Endodermal cell (in vitro differentiated cells): Measurements from ENCODE around the gene ZBTB16. TPM values are rescaled to one million over a fixed set of nuclear protein-coding genes. Genes with fewer than 3 reads are reported as not detected.

Experiments
- DNase-seq: peaks from one replicate; pipeline ENCODE4 v3.0.0-alpha.2; 2017
- H3K27ac ChIP-seq: 2 replicates; pipeline ENCODE4 v1.5.1; 2013; ENCODE audit warnings: mild to moderate bottlenecking, low read depth, low read length, moderate library complexity
- H3K27me3 ChIP-seq: 2 replicates; pipeline ENCODE4 v1.6.1; 2013; ENCODE audit warnings: mild to moderate bottlenecking, low read length, moderate library complexity; ENCODE audit not compliant: insufficient read depth, control insufficient read depth, poor library complexity, severe bottlenecking
- H3K36me3 ChIP-seq: 2 replicates; pipeline ENCODE4 v1.7.0; 2013; ENCODE audit warnings: mild to moderate bottlenecking, low read length, moderate library complexity; ENCODE audit not compliant: control insufficient read depth, insufficient read depth
- H3K4me1 ChIP-seq: one replicate; pipeline ENCODE4 v1.7.0; 2013; ENCODE audit warnings: low read length; ENCODE audit not compliant: control insufficient read depth, insufficient read depth
- H3K4me3 ChIP-seq: 2 replicates; pipeline ENCODE4 v1.5.1; 2013; ENCODE audit warnings: mild to moderate bottlenecking, low read length, moderate library complexity
- H3K9ac ChIP-seq: 2 replicates; pipeline ENCODE4 v1.6.1; 2013; ENCODE audit warnings: mild to moderate bottlenecking, low read length, moderate library complexity; ENCODE audit not compliant: poor library complexity, severe bottlenecking; ENCODE audit errors: extremely low read depth
- H3K9me3 ChIP-seq: 2 replicates; pipeline ENCODE4 v1.6.1; 2013; ENCODE audit warnings: mild to moderate bottlenecking, low read length, moderate library complexity; ENCODE audit not compliant: control insufficient read depth
- H3K27ac Mint-ChIP-seq: 2 replicates; pipeline ENCODE4 v1.8.0; 2020; ENCODE audit warnings: mixed read lengths
- H3K27me3 Mint-ChIP-seq: 2 replicates; pipeline ENCODE4 v1.8.0; 2021; ENCODE audit warnings: mild to moderate bottlenecking, mixed read lengths; ENCODE audit not compliant: insufficient read depth
- H3K36me3 Mint-ChIP-seq: 2 replicates; pipeline ENCODE4 v1.8.0; 2020; ENCODE audit warnings: low read depth, mixed read lengths
- H3K4me1 Mint-ChIP-seq: 2 replicates; pipeline ENCODE4 v1.8.0; 2020; ENCODE audit warnings: mixed read lengths
- H3K4me3 Mint-ChIP-seq: 2 replicates; pipeline ENCODE4 v1.8.0; 2020; ENCODE audit warnings: mild to moderate bottlenecking, moderate library complexity, mixed read lengths
- H3K9me3 Mint-ChIP-seq: 2 replicates; pipeline ENCODE4 v1.8.0; 2020; ENCODE audit warnings: mild to moderate bottlenecking, mixed read lengths
- CTCF ChIP-seq: fragments of 200-600 bp; sonication (generic); conservative IDR thresholded peaks from 2 replicates; pipeline ENCODE4 v1.5.0; 2021; ENCODE audit warnings: antibody characterized with exemption, mild to moderate bottlenecking
- WGBS, 2 experiments: methylation state at CpG; one replicate each; pipeline versions ENCODE4 v1.1.5 to v1.1.7; 2013; ENCODE audit warnings: missing lambda C conversion rate in 2 of 2, mixed read lengths in 1 of 2; ENCODE audit not compliant: insufficient coverage in 1 of 2, insufficient read length in 1 of 2; 5-methylcytosine and 5-hydroxymethylcytosine counted together
- total RNA-seq, 2 donors: library from RNA; stranded (reverse); fragmentation: NEBNext Ultra II Directional in 1 of 2; extraction: Animal tissue kit (Norgen Biotek cat#: 25700) in 1 of 2; gene quantifications; 2 replicates in 1 of 2; 3 replicates in 1 of 2; pipeline ENCODE4 v1.2.1, GENCODE V29; 2021

ZBTB16 gene
- total RNA-seq, 2 donors from 2014 or later, result 4.1 to 5.8 TPM

DNA sequence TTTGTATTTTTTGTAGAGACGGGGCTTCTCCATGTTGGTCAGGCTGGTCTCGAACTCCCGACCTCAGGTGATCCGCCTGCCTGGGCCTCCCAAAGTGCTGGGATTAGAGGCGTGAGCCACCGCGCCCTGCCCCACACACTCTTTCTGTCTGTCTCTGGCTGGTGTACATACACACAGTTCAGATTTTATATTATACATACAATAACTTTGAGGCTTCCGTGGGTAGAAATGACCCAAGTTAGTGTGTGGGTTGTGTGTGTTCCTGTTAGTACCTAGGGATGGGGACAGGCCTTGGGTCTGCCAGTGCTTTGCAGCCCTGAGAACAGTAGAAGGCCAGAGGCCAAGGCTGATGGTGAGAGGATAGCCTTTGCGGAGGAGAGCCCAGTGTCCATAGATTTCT, 2.8 kb downstream of the ZBTB16 start:
- Histone ChIP-seq H3K36me3 (no peaks in the 10 kb centered on the region), H3K27ac (no peak overlapping the region), H3K9me3 (no peaks in the 10 kb centered on the region), H3K4me1 (peaks cover 14% of the 10 kb centered on the region), H3K27me3 (peaks cover 98% of the 10 kb centered on the region), H3K9ac (no peak overlapping the region), H3K4me3 (no peak overlapping the region)
- Mint-ChIP-seq H3K9me3 (no peaks in the 10 kb centered on the region), H3K27me3 (peaks cover 96% of the 10 kb centered on the region), H3K36me3 (no peaks in the 10 kb centered on the region), H3K4me3 (no peak overlapping the region), H3K4me1 (peaks cover 27% of the 10 kb centered on the region), H3K27ac (no peak overlapping the region)
- WGBS, 2 experiments, result 82 to 92% methylated on average over 5 to 9 of the region's 9 CpGs
- DNase-seq, result no peak
- no peak for TF ChIP-seq CTCF

- H3K9ac ChIP-seq, result no peak overlapping the region
- no peak overlapping the region for H3K4me3 ChIP-seq
- H3K36me3 ChIP-seq, result no peaks in the 10 kb centered on the region
- H3K27ac ChIP-seq, result no peak overlapping the region
- TF ChIP-seq CTCF, result no peak
- H3K27me3 Mint-ChIP-seq, result peaks cover 95% of the 10 kb centered on the region
- H3K27ac Mint-ChIP-seq, result no peak overlapping the region
- no peaks in the 10 kb centered on the region for H3K9me3 Mint-ChIP-seq
- H3K9me3 ChIP-seq, result no peaks in the 10 kb centered on the region
- WGBS, 2 experiments, result 93 to 95% methylated on average over 20 to 26 of the region's 26 CpGs
- no peak overlapping the region for H3K4me3 Mint-ChIP-seq
- no peaks in the 10 kb centered on the region for H3K36me3 Mint-ChIP-seq
- DNase-seq, result no peak
- peaks cover 6% of the 10 kb centered on the region for H3K4me1 ChIP-seq
- peaks cover 26% of the 10 kb centered on the region for H3K4me1 Mint-ChIP-seq
- peaks cover 88% of the 10 kb centered on the region for H3K27me3 ChIP-seq
Measured at GRCh38 chr11:114063149-114063828, 3.8 kb downstream of the ZBTB16 start.

- H3K9me3 Mint-ChIP-seq, result no peaks in the 10 kb centered on the region
- no peak overlapping the region for H3K27ac ChIP-seq
- WGBS, 2 experiments, result 93 to 94% methylated on average over 4 to 8 of the region's 8 CpGs
- H3K9me3 ChIP-seq, result no peaks in the 10 kb centered on the region
- no peak overlapping the region for H3K27ac Mint-ChIP-seq
- DNase-seq, result no peak
- no peaks in the 10 kb centered on the region for H3K36me3 Mint-ChIP-seq
- H3K4me1 Mint-ChIP-seq, result peaks cover 22% of the 10 kb centered on the region
- TF ChIP-seq CTCF, result no peak
- H3K27me3 ChIP-seq, result peaks cover 83% of the 10 kb centered on the region
- H3K4me1 ChIP-seq, result peaks cover under 1% of the 10 kb centered on the region
- no peak overlapping the region for H3K9ac ChIP-seq
- H3K36me3 ChIP-seq, result no peaks in the 10 kb centered on the region
- no peak overlapping the region for H3K4me3 Mint-ChIP-seq
- peaks cover 95% of the 10 kb centered on the region for H3K27me3 Mint-ChIP-seq
- no peak overlapping the region for H3K4me3 ChIP-seq
Measured at GRCh38 chr11:114063829-114064201, 4.3 kb downstream of the ZBTB16 start.
